SH-SY5Y (cell line): ENCODE data around the gene KAT6B.

Experiments
- GATA2 ChIP-seq: IDR thresholded peaks from 2 replicates; pipeline ENCODE4 v1.6.1; 2011; ENCODE audit warnings: mild to moderate bottlenecking, low read depth, low read length
- GATA3 ChIP-seq: IDR thresholded peaks from 2 replicates; pipeline ENCODE4 v1.6.1; 2011; ENCODE audit warnings: low read depth, mild to moderate bottlenecking, low read length, moderate library complexity

DNA sequence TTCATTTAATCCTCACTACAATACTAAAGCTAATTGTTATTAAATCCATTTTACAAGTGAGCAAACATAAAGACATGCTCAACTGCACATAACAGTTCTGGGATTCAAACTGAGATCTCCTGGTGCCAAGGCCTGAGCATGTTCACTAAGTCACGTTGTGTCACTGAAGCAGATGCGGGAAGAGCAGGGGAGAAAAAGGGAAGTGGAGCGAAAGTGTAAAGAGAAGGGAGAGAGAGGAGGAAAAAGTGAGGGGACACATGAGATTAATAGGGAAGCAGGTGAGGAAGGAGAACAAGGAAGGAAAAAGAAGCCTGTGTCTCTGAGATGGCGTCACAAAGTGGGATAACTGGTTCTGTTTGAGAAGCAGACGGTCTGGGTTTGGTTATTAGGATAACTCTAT, 38.9 kb upstream of the KAT6B start:
- TF ChIP-seq GATA2: no peak
- no peak for TF ChIP-seq GATA3
